A673 (cell line): ENCODE data around the gene RPRD1B.

Experiments used
- EZH2 ChIP-seq: fragments of 200-600 bp; sonication (generic); IDR thresholded peaks from 2 replicates; pipeline ENCODE4 v1.6.1; 2017; ENCODE audit warnings: borderline replicate concordance, low read depth, mild to moderate bottlenecking, mixed read lengths, antibody characterized with exemption, low read length; ENCODE audit not compliant: poor library complexity, severe bottlenecking
- TF ChIP-seq, protein P1 (sequence below): fragments of 300-800, 200-600 bp; sonication (generic); conservative IDR thresholded peaks from 2 replicates; pipeline ENCODE4 v1.5.1; 2017; ENCODE audit warnings: low read depth, mild to moderate bottlenecking, antibody characterized with exemption, low read length, moderate library complexity, mixed read lengths

DNA sequence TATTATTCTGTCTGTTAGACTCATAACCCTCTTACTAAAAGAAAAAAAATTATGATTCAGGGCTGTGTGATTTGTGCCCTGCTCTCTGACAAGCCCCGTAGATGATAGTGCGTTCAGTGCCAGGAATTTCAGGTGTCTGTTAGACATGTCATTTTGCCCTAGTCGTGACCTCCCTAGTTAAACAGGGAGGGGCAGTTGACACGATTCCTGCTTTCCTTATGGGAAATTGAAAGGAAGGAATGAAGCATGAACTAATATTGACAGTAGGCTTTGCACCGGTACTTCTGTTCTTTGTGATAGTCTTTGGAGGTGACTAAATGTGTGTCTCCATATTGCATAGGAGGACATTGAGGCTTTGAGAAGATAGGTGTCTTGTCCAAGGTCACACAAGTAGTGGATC, 26.3 kb downstream of the RPRD1B start:
- TF ChIP-seq, protein P1, sequence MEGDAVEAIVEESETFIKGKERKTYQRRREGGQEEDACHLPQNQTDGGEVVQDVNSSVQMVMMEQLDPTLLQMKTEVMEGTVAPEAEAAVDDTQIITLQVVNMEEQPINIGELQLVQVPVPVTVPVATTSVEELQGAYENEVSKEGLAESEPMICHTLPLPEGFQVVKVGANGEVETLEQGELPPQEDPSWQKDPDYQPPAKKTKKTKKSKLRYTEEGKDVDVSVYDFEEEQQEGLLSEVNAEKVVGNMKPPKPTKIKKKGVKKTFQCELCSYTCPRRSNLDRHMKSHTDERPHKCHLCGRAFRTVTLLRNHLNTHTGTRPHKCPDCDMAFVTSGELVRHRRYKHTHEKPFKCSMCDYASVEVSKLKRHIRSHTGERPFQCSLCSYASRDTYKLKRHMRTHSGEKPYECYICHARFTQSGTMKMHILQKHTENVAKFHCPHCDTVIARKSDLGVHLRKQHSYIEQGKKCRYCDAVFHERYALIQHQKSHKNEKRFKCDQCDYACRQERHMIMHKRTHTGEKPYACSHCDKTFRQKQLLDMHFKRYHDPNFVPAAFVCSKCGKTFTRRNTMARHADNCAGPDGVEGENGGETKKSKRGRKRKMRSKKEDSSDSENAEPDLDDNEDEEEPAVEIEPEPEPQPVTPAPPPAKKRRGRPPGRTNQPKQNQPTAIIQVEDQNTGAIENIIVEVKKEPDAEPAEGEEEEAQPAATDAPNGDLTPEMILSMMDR: no peak
- no peak for TF ChIP-seq EZH2
